SK-N-MC (cell line): ENCODE data around the gene AKAP6.

Experiments
- DNase-seq: peaks from one replicate; pipeline ENCODE4 v3.0.0-alpha.2; 2011; ENCODE audit warnings: low read depth, low spot score
- H3K27ac ChIP-seq: fragments of 200-600 bp; sonication (generic); 2 replicates; pipeline ENCODE4 v1.5.1; 2016; ENCODE audit warnings: mixed run types
- H3K36me3 ChIP-seq: fragments of 200-600 bp; sonication (generic); 2 replicates; pipeline ENCODE4 v1.6.1; 2017; ENCODE audit warnings: antibody characterized with exemption, low read length, mixed read lengths; ENCODE audit not compliant: insufficient read depth
- H3K4me3 ChIP-seq: fragments of 200-600 bp; sonication (generic); 2 replicates; pipeline ENCODE4 v1.5.1; 2016
- H3K9ac ChIP-seq: fragments of 200-600 bp; sonication (generic); 2 replicates; pipeline ENCODE4 v1.8.0; 2017; ENCODE audit warnings: mixed run types, mixed read lengths; ENCODE audit not compliant: insufficient read length
- H3K9me3 ChIP-seq: fragments of 200-600 bp; sonication (generic); 2 replicates; pipeline ENCODE4 v1.6.1; 2017; ENCODE audit warnings: low read depth, mild to moderate bottlenecking, antibody characterized with exemption, low read length, moderate library complexity, mixed read lengths
- EZH2 ChIP-seq: fragments of 200-600 bp; sonication (generic); IDR thresholded peaks from one replicate; pipeline ENCODE4 v1.6.1; 2017; ENCODE audit warnings: antibody characterized with exemption
- FOXP2 ChIP-seq: optimal IDR thresholded peaks from 2 replicates; pipeline ENCODE3; 2011; ENCODE audit warnings: mild to moderate bottlenecking, moderate library complexity; ENCODE audit not compliant: insufficient read depth; ENCODE audit errors: extremely low read length, control extremely low read depth
- POLR2AphosphoS5 ChIP-seq: IDR thresholded peaks from 2 replicates; pipeline ENCODE4 v1.6.1; 2012; ENCODE audit warnings: mild to moderate bottlenecking, low read depth, low read length, borderline replicate concordance

Gene AKAP6

DNA sequence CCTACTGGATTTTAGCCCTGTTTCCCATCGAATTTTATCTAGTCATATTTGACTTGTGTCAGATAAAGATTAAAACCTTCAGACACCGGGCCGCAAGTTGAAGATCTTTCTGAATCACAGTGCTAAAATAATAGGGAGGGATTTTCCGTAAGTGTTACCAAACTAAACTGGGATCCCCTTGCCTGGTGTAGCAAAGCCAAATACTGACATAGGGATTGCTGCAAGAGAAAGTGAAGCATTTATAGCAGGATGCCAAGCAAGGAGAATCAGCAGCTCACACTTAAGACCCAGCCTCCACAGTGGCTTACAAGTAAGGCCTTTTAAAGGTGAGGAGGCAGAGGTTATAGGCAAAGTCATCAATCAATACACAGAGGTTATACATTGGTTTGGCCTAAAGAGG, 147.4 kb downstream of the AKAP6 start:
- H3K27ac ChIP-seq = no peak overlapping the region
- no peak overlapping the region for H3K9ac ChIP-seq
- TF ChIP-seq EZH2 (no peak), FOXP2 (no peak), POLR2AphosphoS5 (no peak)
- no peaks in the 10 kb centered on the region for H3K36me3 ChIP-seq
- DNase-seq = no peak
- H3K4me3 ChIP-seq = no peak overlapping the region
- H3K9me3 ChIP-seq = no peaks in the 10 kb centered on the region

DNA sequence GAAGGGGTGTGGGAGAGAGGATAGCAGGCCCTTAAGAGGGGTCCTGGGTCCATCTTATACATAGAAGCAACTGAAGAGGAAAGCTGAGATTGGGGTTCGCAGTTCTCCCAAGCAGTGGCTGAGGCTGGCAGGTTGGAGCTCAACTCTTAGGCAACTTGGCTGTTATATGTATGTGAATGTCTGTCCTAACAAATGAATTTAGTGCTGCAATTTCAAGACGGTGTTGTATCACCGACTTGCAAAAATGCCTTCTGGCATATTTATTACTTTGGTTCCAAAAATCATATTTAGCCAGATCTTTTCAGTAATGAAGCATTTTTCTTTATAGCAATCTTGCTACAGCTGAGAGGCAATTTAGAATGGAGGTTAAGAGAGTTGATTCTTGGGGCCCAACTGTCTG, 148.3 kb downstream of the AKAP6 start:
- no peak overlapping the region for H3K4me3 ChIP-seq
- no peaks in the 10 kb centered on the region for H3K9me3 ChIP-seq
- no peak overlapping the region for H3K9ac ChIP-seq
- TF ChIP-seq EZH2 (no peak), POLR2AphosphoS5 (no peak), FOXP2 (no peak)
- no peak for DNase-seq
- no peak overlapping the region for H3K27ac ChIP-seq
- H3K36me3 ChIP-seq = no peaks in the 10 kb centered on the region

GRCh38 chr14:32478050-32478449, 149.0 kb downstream of the AKAP6 start:
- no peak for DNase-seq
- no peak overlapping the region for H3K9ac ChIP-seq
- no peak overlapping the region for H3K4me3 ChIP-seq
- TF ChIP-seq POLR2AphosphoS5 = no peak
- TF ChIP-seq FOXP2 = no peak
- no peak for TF ChIP-seq EZH2
- H3K9me3 ChIP-seq = no peaks in the 10 kb centered on the region
- no peaks in the 10 kb centered on the region for H3K36me3 ChIP-seq
- no peak overlapping the region for H3K27ac ChIP-seq

- H3K27ac ChIP-seq = no peak overlapping the region
- TF ChIP-seq FOXP2 (no peak), POLR2AphosphoS5 (no peak), EZH2 (no peak)
Observed at GRCh38 chr14:32480337-32480736, 151.2 kb downstream of the AKAP6 start.

GRCh38 chr14:32481707-32482106, 152.6 kb downstream of the AKAP6 start:
- Histone ChIP-seq H3K9me3 (no peaks in the 10 kb centered on the region), H3K36me3 (no peaks in the 10 kb centered on the region), H3K27ac (no peak overlapping the region), H3K4me3 (no peak overlapping the region), H3K9ac (no peak overlapping the region)
- DNase-seq = no peak
- no peak for TF ChIP-seq EZH2

More at GRCh38 chr14:32480337-32480736, 151.2 kb downstream of the AKAP6 start:
- H3K9ac ChIP-seq = no peak overlapping the region
- no peak overlapping the region for H3K4me3 ChIP-seq
- no peak for DNase-seq
- H3K9me3 ChIP-seq = no peaks in the 10 kb centered on the region
- H3K36me3 ChIP-seq = no peaks in the 10 kb centered on the region

- DNase-seq = no peak
- no peaks in the 10 kb centered on the region for H3K36me3 ChIP-seq
- no peak overlapping the region for H3K9ac ChIP-seq
- no peak overlapping the region for H3K4me3 ChIP-seq
- no peaks in the 10 kb centered on the region for H3K9me3 ChIP-seq
- TF ChIP-seq FOXP2 = no peak
- no peak for TF ChIP-seq POLR2AphosphoS5
- no peak for TF ChIP-seq EZH2
- H3K27ac ChIP-seq = no peak overlapping the region
Observed at GRCh38 chr14:32491416-32492016, 162.4 kb downstream of the AKAP6 start.

DNA sequence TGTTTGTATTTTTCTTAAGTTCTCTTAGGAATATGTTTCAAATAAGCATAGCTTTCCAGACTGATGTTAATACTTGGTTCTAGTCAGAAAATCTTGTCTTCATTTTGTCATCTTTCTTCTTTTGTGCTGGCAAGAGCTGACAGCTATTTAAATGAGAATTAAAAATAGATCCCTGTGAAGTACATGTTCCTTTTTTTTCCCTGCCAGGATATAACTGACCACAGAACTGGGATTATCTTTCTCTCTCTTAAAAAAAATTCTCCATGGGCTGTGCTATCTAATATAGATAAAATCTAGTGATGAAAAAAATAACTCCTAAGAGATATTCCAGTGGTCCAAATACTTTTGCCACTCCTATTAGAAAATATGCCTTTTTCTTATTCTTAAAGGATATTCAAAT, 163.4 kb downstream of the AKAP6 start:
- Histone ChIP-seq H3K36me3 (no peaks in the 10 kb centered on the region), H3K27ac (no peak overlapping the region), H3K9me3 (no peaks in the 10 kb centered on the region), H3K9ac (no peak overlapping the region), H3K4me3 (no peak overlapping the region)
- no peak for TF ChIP-seq EZH2
- no peak for TF ChIP-seq POLR2AphosphoS5
- no peak for TF ChIP-seq FOXP2
- no peak for DNase-seq

DNA sequence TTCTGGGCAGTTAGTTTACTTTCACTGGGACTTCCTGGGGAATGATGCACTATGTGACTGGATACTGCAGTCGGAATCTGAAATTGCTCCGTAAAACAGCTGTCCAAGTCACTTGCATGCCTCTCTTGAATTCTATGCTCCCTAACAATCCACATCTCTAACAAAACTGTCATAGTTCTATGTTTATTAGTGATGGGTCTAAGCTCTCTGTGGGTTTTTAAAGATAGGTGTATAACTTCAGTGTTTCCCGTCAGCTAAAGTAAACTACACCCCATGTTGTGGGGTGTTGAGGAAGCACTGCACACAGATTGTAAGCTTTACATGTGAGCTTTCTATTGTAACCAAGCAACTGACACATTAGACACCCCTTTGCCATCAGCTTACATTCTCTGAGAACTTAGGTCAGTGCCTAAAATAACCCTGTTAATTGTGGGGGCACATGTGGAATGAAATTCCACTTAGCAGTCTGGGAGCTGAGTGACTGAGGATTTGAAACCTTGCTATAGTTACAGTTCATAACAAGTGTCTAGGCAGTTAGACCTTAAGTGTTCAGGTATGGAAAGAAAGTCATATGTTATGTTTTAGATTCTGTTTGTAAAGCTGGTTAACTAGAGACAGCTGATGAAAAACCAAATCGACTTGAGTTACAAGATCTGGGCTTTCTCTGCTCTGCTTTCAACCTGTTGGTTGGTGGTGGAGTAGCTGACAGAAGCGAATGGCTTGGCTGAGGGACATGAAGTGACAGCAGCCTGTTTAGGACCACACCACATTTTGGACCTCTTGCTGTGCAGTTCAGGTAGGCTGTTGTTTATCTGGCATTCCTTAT, 165.7 kb downstream of the AKAP6 start:
- H3K27ac ChIP-seq = no peak overlapping the region
- DNase-seq = no peak
- no peaks in the 10 kb centered on the region for H3K36me3 ChIP-seq
- no peak for TF ChIP-seq POLR2AphosphoS5
- no peak for TF ChIP-seq FOXP2
- no peak for TF ChIP-seq EZH2
- H3K4me3 ChIP-seq = no peak overlapping the region
- no peak overlapping the region for H3K9ac ChIP-seq
- no peaks in the 10 kb centered on the region for H3K9me3 ChIP-seq

GRCh38 chr14:32495435-32495734, 166.3 kb downstream of the AKAP6 start:
- Histone ChIP-seq H3K4me3 (no peak overlapping the region), H3K36me3 (no peaks in the 10 kb centered on the region), H3K9ac (no peak overlapping the region), H3K9me3 (no peaks in the 10 kb centered on the region), H3K27ac (no peak overlapping the region)
- DNase-seq = no peak
- TF ChIP-seq FOXP2 (no peak), POLR2AphosphoS5 (no peak), EZH2 (no peak)
